ENCODE data around the gene TUBB3. TPM values are rescaled to one million over a fixed set of nuclear protein-coding genes. Genes with fewer than 3 reads are reported as not detected.

Gene TUBB3
- total RNA-seq, 1 donor from 2014 or later, result 84.9 TPM

DNA sequence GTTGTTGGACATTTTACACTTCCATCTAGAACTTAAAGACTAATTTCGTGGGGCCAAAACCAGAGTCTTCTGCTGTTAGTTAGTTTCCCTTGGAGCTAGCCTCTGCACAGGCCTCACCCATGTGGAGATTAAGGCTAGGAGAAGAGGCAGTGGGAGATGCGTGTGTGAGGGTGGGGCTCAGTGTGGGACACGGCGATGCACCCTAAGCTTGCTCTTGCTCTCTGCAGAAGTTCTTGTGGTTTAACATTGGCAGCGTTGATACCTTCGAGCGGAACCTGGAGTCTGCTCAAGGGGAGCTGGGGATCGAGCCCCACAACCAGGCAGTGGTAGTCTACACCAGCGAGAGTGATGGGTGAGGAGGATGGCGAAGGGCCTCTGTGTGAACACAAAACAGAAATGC is 62.1 kb downstream of the TUBB3 start:
- Mint-ChIP-seq H3K27me3 (ENCODE audit: unreplicated experiment) (no peaks in the 10 kb centered on the region), H3K4me3 (ENCODE audit: unreplicated experiment) (no peak overlapping the region), H3K9me3 (ENCODE audit: unreplicated experiment) (no peaks in the 10 kb centered on the region), H3K36me3 (ENCODE audit: unreplicated experiment) (peaks cover 33% of the 10 kb centered on the region), H3K4me1 (ENCODE audit: unreplicated experiment) (no peaks in the 10 kb centered on the region), H3K27ac (ENCODE audit: unreplicated experiment) (no peak overlapping the region)
- DNase-seq (ENCODE audit: extremely low spot score, unreplicated experiment), result no peak
- TF ChIP-seq, protein P1, sequence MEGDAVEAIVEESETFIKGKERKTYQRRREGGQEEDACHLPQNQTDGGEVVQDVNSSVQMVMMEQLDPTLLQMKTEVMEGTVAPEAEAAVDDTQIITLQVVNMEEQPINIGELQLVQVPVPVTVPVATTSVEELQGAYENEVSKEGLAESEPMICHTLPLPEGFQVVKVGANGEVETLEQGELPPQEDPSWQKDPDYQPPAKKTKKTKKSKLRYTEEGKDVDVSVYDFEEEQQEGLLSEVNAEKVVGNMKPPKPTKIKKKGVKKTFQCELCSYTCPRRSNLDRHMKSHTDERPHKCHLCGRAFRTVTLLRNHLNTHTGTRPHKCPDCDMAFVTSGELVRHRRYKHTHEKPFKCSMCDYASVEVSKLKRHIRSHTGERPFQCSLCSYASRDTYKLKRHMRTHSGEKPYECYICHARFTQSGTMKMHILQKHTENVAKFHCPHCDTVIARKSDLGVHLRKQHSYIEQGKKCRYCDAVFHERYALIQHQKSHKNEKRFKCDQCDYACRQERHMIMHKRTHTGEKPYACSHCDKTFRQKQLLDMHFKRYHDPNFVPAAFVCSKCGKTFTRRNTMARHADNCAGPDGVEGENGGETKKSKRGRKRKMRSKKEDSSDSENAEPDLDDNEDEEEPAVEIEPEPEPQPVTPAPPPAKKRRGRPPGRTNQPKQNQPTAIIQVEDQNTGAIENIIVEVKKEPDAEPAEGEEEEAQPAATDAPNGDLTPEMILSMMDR (IDR thresholded peaks at IDR 0.05), result no peak

Other genes starting within 250 kb of the TUBB3 start
- 67.2 and 91.5 TPM in 2 replicates for gene CDK10, start 236.7 kb upstream of the TUBB3 start, total RNA-seq
- 9.5 and 12.3 TPM in 2 replicates for gene SPATA2L, start 221.6 kb upstream of the TUBB3 start, total RNA-seq
- gene VPS9D1, start 202.4 kb upstream of the TUBB3 start, total RNA-seq, result 22.0 TPM in 2 replicates
- gene ZNF276, start 201.8 kb upstream of the TUBB3 start, total RNA-seq, result 21.3 and 23.0 TPM in 2 replicates
- gene FANCA, start 106.7 kb upstream of the TUBB3 start, total RNA-seq, result 14.6 and 14.7 TPM in 2 replicates
- 4.1 and 4.6 TPM in 2 replicates for gene SPIRE2, start 94.9 kb upstream of the TUBB3 start, total RNA-seq
- 251 and 267 TPM in 2 replicates for gene TCF25, start 49.8 kb upstream of the TUBB3 start, total RNA-seq
- gene MC1R, start 4.5 kb upstream of the TUBB3 start, total RNA-seq, result 6.5 and 6.9 TPM in 2 replicates
- 78.7 and 82.8 TPM in 2 replicates for gene DEF8, start 25.4 kb downstream of the TUBB3 start, total RNA-seq
- 0.78 and 1.3 TPM in 2 replicates for gene DBNDD1, start 96.1 kb downstream of the TUBB3 start, total RNA-seq
- gene PRDM7, start 154.0 kb downstream of the TUBB3 start, total RNA-seq, result not detected in 2 replicates

Data from osteocyte (in vitro differentiated cells).